ENCODE data around the gene NMNAT2. TPM values are rescaled to one million over a fixed set of nuclear protein-coding genes. Genes with fewer than 3 reads are reported as not detected.

The NMNAT2 gene
- polyA plus RNA-seq, 3 donors, result 0.22 to 0.43 TPM; not detected in 1

DNA sequence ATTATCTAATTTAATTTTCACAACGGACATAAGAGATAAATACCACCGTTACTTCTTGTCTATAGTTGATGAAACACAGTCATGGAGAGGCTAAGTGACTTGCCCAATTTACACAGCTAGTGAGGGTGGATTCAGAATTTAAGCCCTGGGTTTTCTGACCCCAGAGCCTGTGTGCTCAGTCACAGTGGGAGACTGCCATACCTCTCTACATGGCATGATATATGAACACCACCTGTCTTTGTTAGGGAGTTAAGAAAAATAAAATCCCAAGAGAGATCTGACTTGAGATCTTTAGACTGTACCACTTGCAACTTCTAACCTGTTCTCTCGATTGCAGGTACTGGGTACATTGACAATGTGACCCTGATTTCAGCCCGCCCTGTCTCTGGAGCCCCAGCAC lies 191.8 kb downstream of the NMNAT2 start:
- no peaks in the 10 kb centered on the region for H3K4me1 ChIP-seq (ENCODE audit: control insufficient read depth in 1 of 2, insufficient read depth in 2 of 2, low read length in 2 of 2)
- H3K36me3 ChIP-seq (replicated peaks in 1 of 2; ENCODE audit: control insufficient read depth in 1 of 2, insufficient read depth in 2 of 2, low read length in 2 of 2), result no peaks in the 10 kb centered on the region
- H3K9ac ChIP-seq (ENCODE audit: insufficient read depth, low read length, poor library complexity, severe bottlenecking), result no peak overlapping the region
- peak overlapping the region in 1 of 7 donors; percentile 1 for H3K27ac Mint-ChIP-seq
- H3K27ac ChIP-seq (ENCODE audit: low read depth in 1 of 2, low read length in 2 of 2), result no peak overlapping the region
- no peak overlapping the region for H2AFZ ChIP-seq (ENCODE audit: insufficient read depth, low read depth, low read length, poor library complexity, severe bottlenecking)
- no peak overlapping the region for H3K4me2 ChIP-seq (replicated peaks; ENCODE audit: extremely low read depth, low read length, poor library complexity, severe bottlenecking)
- H3K4me3 Mint-ChIP-seq, result no peak overlapping the region
- no peaks in the 10 kb centered on the region for H3K9me3 ChIP-seq (replicated peaks in 1 of 2; ENCODE audit: control insufficient read depth in 1 of 2, insufficient read depth in 1 of 2, low read length in 2 of 2)
- DNase-seq, result no peak
- H4K20me1 ChIP-seq (ENCODE audit: insufficient read depth, low read length), result no peaks in the 10 kb centered on the region
- intact Hi-C loops (cut with micrococcal nuclease), result no loop called here
- 100% methylated on average over 1 of the region's 4 CpGs for WGBS (ENCODE audit: insufficient coverage)
- H3K9me3 Mint-ChIP-seq, result no peaks in the 10 kb centered on the region
- TF ChIP-seq CTCF (IDR thresholded peaks at IDR 0.05), result no peak
- H3K27me3 Mint-ChIP-seq (ENCODE audit: low read depth in 3 of 3), result peaks cover 0 to 4% (median 2%) of the 10 kb centered on the region in 3 donors
- no peaks in the 10 kb centered on the region for H3K27me3 ChIP-seq (ENCODE audit: control insufficient read depth in 2 of 2, insufficient read depth in 2 of 2, low read length in 2 of 2)
- no peak overlapping the region for H3K4me3 ChIP-seq (replicated peaks in 1 of 3; ENCODE audit: low read depth in 2 of 3, low read length in 3 of 3)
- H3K79me2 ChIP-seq (ENCODE audit: insufficient read depth, low read length), result no peaks in the 10 kb centered on the region
- H3K36me3 Mint-ChIP-seq, result no peaks in the 10 kb centered on the region
- no peaks in the 10 kb centered on the region for H3K4me1 Mint-ChIP-seq

DNA sequence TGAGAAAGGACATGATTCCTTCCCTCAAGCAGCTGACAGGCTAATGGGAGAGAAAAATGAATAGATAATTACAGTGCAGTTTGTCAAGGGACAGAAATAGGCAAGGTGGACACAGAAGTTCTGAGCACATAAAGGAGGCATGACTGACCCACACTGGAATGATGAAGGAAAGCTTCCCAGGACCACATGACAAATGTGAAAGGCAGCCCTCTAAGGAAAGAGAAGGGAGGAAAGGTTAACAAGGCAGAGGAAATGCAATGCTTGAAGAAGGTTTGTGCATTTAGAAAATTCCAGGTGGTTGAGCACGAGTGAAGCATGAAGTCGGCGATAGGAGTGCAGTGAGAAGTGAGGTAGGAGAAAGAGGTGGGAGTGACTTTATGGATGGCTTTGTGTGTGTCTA lies 194.7 kb downstream of the NMNAT2 start:
- Mint-ChIP-seq H3K4me3 (no peak overlapping the region), H3K27ac (no peak overlapping the region), H3K9me3 (no peaks in the 10 kb centered on the region), H3K27me3 (ENCODE audit: low read depth in 3 of 3) (peaks cover 1 to 4% (median 4%) of the 10 kb centered on the region in 3 donors), H3K4me1 (peaks cover 5% of the 10 kb centered on the region), H3K36me3 (no peaks in the 10 kb centered on the region)
- no peak for TF ChIP-seq CTCF (IDR thresholded peaks at IDR 0.05)
- WGBS (ENCODE audit: insufficient coverage), result 78% methylated on average over 3 of the region's 3 CpGs
- no peak overlapping the region for H3K9ac ChIP-seq (ENCODE audit: insufficient read depth, low read length, poor library complexity, severe bottlenecking)
- no peaks in the 10 kb centered on the region for H4K20me1 ChIP-seq (ENCODE audit: insufficient read depth, low read length)
- intact Hi-C loops (cut with micrococcal nuclease), result no loop called here
- no peak for DNase-seq
- H3K4me2 ChIP-seq (replicated peaks; ENCODE audit: extremely low read depth, low read length, poor library complexity, severe bottlenecking), result no peak overlapping the region
- no peaks in the 10 kb centered on the region for H3K27me3 ChIP-seq (ENCODE audit: control insufficient read depth in 2 of 2, insufficient read depth in 2 of 2, low read length in 2 of 2)
- H3K4me1 ChIP-seq (ENCODE audit: control insufficient read depth in 1 of 2, insufficient read depth in 2 of 2, low read length in 2 of 2), result no peaks in the 10 kb centered on the region
- no peaks in the 10 kb centered on the region for H3K9me3 ChIP-seq (replicated peaks in 1 of 2; ENCODE audit: control insufficient read depth in 1 of 2, insufficient read depth in 1 of 2, low read length in 2 of 2)
- H3K27ac ChIP-seq (ENCODE audit: low read depth in 1 of 2, low read length in 2 of 2), result no peak overlapping the region
- no peak overlapping the region for H2AFZ ChIP-seq (ENCODE audit: insufficient read depth, low read depth, low read length, poor library complexity, severe bottlenecking)
- H3K79me2 ChIP-seq (ENCODE audit: insufficient read depth, low read length), result no peaks in the 10 kb centered on the region
- no peaks in the 10 kb centered on the region for H3K36me3 ChIP-seq (replicated peaks in 1 of 2; ENCODE audit: control insufficient read depth in 1 of 2, insufficient read depth in 2 of 2, low read length in 2 of 2)
- no peak overlapping the region for H3K4me3 ChIP-seq (replicated peaks in 1 of 3; ENCODE audit: low read depth in 2 of 3, low read length in 3 of 3)

Data from CD14-positive monocyte (primary cell).